ENCODE measurements around the gene CD44. TPM values are rescaled to one million over a fixed set of nuclear protein-coding genes. Genes with fewer than 3 reads are reported as not detected.

CD44 gene
- total and polyA plus RNA-seq, 2 donors (not counting 1 experiment from before 2014, with no cell fraction given) = 660 to 980 TPM

DNA sequence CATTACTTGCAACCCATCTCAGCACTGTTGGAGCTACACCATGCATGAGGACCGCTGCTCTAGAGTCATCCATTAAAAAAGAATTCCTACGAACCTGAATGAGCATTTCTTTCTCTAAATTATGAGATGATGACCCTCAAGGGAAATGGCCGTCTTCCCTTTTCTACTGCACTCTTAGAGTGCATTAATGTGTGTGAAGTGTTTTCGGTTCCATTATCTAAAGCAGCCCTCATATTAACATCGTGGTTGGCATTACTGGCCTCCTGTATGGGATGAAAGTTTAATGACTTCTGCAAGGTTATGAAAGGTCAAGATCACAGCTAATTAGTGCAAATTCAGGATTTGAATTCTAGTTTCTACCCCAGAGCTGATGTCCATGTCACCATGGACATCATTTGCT lies 16.7 kb downstream of the CD44 start:
- H3K79me2 ChIP-seq (ENCODE audit: control insufficient read depth, insufficient read depth, low read length) = peaks cover 100% of the 10 kb centered on the region
- no peak overlapping the region for H3K9ac ChIP-seq (ENCODE audit: insufficient read depth, low read length)
- H3K4me1 ChIP-seq (ENCODE audit: control insufficient read depth, extremely low read depth, insufficient read depth, low read length) = peaks cover 19% of the 10 kb centered on the region

DNA sequence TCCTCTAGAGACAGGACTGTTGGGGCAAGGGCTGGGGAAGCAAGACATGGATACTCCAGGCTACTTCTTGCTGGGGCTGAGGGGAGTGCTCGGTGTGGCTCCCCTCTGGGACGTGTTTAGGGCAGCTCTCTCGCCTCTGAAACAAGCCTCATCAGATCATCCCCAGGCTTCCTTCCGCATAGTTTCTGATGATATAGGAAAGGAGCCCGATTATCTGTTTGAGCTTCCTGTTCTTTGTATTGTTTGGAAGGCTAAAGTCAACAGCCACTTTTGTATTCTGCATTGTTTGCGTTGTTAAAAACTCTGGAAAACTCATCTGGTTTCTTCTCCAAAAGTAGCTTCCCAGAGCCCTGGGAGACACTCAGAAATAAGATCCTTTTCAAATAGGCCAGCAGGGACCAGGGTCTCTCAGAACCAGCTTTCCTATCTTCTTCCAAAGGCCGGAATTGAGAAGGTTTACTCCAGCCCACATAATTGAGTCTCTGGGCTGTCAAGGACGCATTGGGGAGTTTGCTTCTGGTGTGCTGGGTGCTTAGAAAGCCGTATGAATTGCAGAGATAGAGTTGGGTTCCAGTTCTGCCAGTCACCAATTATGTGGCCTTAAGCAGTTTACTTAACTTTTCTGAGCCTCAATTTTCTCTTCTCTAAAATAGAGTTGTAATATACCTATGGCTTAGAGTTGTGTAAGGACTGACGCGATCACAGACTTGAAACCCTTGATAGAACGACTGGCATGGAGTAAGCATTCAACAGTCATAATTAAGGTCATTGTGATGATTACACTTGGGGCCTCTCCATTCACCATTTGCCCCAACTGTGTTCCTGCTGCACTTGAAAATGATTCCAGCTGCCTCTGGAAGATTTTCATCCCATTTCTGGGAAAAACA lies 19.1 kb downstream of the CD44 start:
- TF ChIP-seq EZH2 (IDR thresholded peaks at IDR 0.05; ENCODE audit: low read length, missing control alignments) = no peak
- TF ChIP-seq, protein P1, sequence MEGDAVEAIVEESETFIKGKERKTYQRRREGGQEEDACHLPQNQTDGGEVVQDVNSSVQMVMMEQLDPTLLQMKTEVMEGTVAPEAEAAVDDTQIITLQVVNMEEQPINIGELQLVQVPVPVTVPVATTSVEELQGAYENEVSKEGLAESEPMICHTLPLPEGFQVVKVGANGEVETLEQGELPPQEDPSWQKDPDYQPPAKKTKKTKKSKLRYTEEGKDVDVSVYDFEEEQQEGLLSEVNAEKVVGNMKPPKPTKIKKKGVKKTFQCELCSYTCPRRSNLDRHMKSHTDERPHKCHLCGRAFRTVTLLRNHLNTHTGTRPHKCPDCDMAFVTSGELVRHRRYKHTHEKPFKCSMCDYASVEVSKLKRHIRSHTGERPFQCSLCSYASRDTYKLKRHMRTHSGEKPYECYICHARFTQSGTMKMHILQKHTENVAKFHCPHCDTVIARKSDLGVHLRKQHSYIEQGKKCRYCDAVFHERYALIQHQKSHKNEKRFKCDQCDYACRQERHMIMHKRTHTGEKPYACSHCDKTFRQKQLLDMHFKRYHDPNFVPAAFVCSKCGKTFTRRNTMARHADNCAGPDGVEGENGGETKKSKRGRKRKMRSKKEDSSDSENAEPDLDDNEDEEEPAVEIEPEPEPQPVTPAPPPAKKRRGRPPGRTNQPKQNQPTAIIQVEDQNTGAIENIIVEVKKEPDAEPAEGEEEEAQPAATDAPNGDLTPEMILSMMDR (conservative IDR thresholded peaks at IDR 0.05 in 1 of 2, IDR thresholded peaks at IDR 0.05 in 1 of 2; ENCODE audit: low read depth in 1 of 2, low read length in 2 of 2) = no peak
- DNase-seq (ENCODE audit: low read depth in 2 of 2) = no peak
- H4K20me1 ChIP-seq (ENCODE audit: control insufficient read depth, extremely low read depth, insufficient read depth, low read length) = peaks cover 6% of the 10 kb centered on the region
- peaks cover 100% of the 10 kb centered on the region for H3K79me2 ChIP-seq (ENCODE audit: control insufficient read depth, insufficient read depth, low read length)
- peak overlapping the region in 1 of 4 experiments; percentile 12 for H3K4me3 ChIP-seq (replicated peaks in 1 of 4; ENCODE audit: control extremely low read depth in 1 of 4, insufficient read depth in 1 of 4, low read depth in 3 of 4, low read length in 4 of 4)
- H3K36me3 ChIP-seq (ENCODE audit: control insufficient read depth, insufficient read depth, low read length) = peaks cover 2% of the 10 kb centered on the region
- H2AFZ ChIP-seq (ENCODE audit: low read length) = no peak overlapping the region
- peaks cover 32% of the 10 kb centered on the region for H3K4me1 ChIP-seq (ENCODE audit: control insufficient read depth, extremely low read depth, insufficient read depth, low read length)
- no peaks in the 10 kb centered on the region for H3K27me3 ChIP-seq (ENCODE audit: control insufficient read depth, insufficient read depth, low read length)
- peak overlapping the region; percentile 51 for H3K4me2 ChIP-seq (ENCODE audit: extremely low read depth, insufficient read depth, low read length)
- H3K27ac ChIP-seq (ENCODE audit: insufficient read depth, low read length) = peak overlapping the region; percentile 48
- no peaks in the 10 kb centered on the region for H3K9me3 ChIP-seq (ENCODE audit: control insufficient read depth, insufficient read depth, low read depth, low read length)
- H3K9ac ChIP-seq (ENCODE audit: insufficient read depth, low read length) = no peak overlapping the region

More for the DNA sequence above, 16.7 kb downstream of the CD44 start:
- Histone ChIP-seq H3K36me3 (ENCODE audit: control insufficient read depth, insufficient read depth, low read length) (peaks cover 6% of the 10 kb centered on the region), H3K4me3 (replicated peaks in 1 of 4; ENCODE audit: control extremely low read depth in 1 of 4, insufficient read depth in 1 of 4, low read depth in 3 of 4, low read length in 4 of 4) (no peak overlapping the region), H2AFZ (ENCODE audit: low read length) (no peak overlapping the region), H3K27me3 (ENCODE audit: control insufficient read depth, insufficient read depth, low read length) (no peaks in the 10 kb centered on the region), H3K27ac (ENCODE audit: insufficient read depth, low read length) (no peak overlapping the region), H3K4me2 (ENCODE audit: extremely low read depth, insufficient read depth, low read length) (no peak overlapping the region), H3K9me3 (ENCODE audit: control insufficient read depth, insufficient read depth, low read depth, low read length) (no peaks in the 10 kb centered on the region), H4K20me1 (ENCODE audit: control insufficient read depth, extremely low read depth, insufficient read depth, low read length) (peaks cover 4% of the 10 kb centered on the region)
- TF ChIP-seq EZH2 (IDR thresholded peaks at IDR 0.05; ENCODE audit: low read length, missing control alignments) = no peak
- TF ChIP-seq, protein P1 (conservative IDR thresholded peaks at IDR 0.05 in 1 of 2, IDR thresholded peaks at IDR 0.05 in 1 of 2; ENCODE audit: low read depth in 1 of 2, low read length in 2 of 2) = no peak
- no peak for DNase-seq (ENCODE audit: low read depth in 2 of 2)

GRCh38 chr11:35158701-35159510 lies 19.9 kb downstream of the CD44 start:
- peak; percentile 44 to 72 for DNase-seq (ENCODE audit: low read depth in 2 of 2)
- Histone ChIP-seq H2AFZ (ENCODE audit: low read length) (no peak overlapping the region), H3K9ac (ENCODE audit: insufficient read depth, low read length) (no peak overlapping the region), H4K20me1 (ENCODE audit: control insufficient read depth, extremely low read depth, insufficient read depth, low read length) (peaks cover 6% of the 10 kb centered on the region), H3K4me3 (replicated peaks in 1 of 4; ENCODE audit: control extremely low read depth in 1 of 4, insufficient read depth in 1 of 4, low read depth in 3 of 4, low read length in 4 of 4) (no peak overlapping the region), H3K4me2 (ENCODE audit: extremely low read depth, insufficient read depth, low read length) (peak overlapping the region; percentile 51), H3K4me1 (ENCODE audit: control insufficient read depth, extremely low read depth, insufficient read depth, low read length) (peaks cover 41% of the 10 kb centered on the region), H3K27ac (ENCODE audit: insufficient read depth, low read length) (peak overlapping the region; percentile 48), H3K27me3 (ENCODE audit: control insufficient read depth, insufficient read depth, low read length) (no peaks in the 10 kb centered on the region), H3K79me2 (ENCODE audit: control insufficient read depth, insufficient read depth, low read length) (peaks cover 100% of the 10 kb centered on the region), H3K36me3 (ENCODE audit: control insufficient read depth, insufficient read depth, low read length) (peaks cover 2% of the 10 kb centered on the region), H3K9me3 (ENCODE audit: control insufficient read depth, insufficient read depth, low read depth, low read length) (no peaks in the 10 kb centered on the region)
- TF ChIP-seq, protein P1 (conservative IDR thresholded peaks at IDR 0.05 in 1 of 2, IDR thresholded peaks at IDR 0.05 in 1 of 2; ENCODE audit: low read depth in 1 of 2, low read length in 2 of 2) = no peak
- TF ChIP-seq EZH2 (IDR thresholded peaks at IDR 0.05; ENCODE audit: low read length, missing control alignments) = no peak
